HG03025 (cell line): Measurements from ENCODE around the gene TMEM175.
A peak's percentile ranks its signal among the peaks of the same experiment; 100 is the strongest.
"Not testable (repeated sequence)": the region's sequence is repeated elsewhere in the genome, so short reads cannot be mapped to it uniquely, and the experiment has no call there.

ENCODE experiments used
- ATAC-seq: cut with Tn5 transposase; IDR thresholded peaks from one replicate; pipeline ENCODE4 v1.9.1; 2021; ENCODE audit warnings: mild to moderate bottlenecking, moderate library complexity; ENCODE audit not compliant: unreplicated experiment, low FRiP score

TMEM175 gene

DNA sequence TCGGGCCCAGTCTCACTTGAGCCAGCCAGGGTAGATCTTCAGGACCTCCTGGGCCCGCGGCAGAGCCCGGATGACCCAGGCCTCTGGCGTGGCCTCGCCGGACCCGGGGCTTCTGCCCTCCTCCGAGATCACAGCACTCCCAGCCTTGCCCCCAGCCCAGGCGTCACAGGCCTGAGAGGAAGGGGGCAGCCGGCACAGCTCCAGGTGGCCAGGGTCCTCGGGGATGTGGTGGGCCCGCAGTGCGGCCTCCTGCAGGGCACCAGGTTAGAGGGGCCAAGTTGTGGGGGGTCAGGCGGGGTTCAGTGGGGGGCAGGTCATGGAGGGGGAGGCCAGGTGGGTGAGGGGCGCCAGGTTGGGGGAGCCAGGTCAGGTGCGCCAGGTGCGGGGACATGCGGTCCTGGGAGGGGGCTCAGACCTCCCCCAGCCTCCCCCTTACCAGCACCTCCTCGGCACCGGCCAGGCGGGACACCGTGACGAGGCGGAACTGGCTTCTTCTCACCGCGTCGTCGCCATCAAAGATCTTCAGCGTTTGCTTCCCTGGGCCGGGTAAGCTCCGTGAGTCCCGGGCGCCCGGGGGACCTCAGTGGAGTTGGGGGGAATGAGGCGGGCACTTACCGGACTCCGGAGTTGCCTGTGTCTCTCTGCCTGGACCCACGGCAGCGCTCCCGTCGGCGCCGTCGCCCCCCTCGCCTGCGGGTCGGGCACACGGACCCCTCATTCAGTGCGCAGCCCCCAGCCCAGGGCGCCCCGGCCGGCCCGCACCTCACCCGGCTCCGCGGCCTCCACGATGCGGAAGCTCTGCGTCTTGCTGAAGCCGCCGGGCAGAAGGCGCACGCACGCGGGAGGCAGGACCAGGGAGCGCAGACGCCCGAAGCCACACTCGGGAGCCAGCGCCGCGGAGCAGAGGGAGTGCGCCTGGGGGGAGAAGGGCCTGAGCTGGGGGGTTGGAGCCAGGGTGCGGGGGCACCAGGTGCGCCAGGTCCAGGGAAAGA lies 35.1 kb downstream of the TMEM175 start:
- no peak for ATAC-seq

DNA sequence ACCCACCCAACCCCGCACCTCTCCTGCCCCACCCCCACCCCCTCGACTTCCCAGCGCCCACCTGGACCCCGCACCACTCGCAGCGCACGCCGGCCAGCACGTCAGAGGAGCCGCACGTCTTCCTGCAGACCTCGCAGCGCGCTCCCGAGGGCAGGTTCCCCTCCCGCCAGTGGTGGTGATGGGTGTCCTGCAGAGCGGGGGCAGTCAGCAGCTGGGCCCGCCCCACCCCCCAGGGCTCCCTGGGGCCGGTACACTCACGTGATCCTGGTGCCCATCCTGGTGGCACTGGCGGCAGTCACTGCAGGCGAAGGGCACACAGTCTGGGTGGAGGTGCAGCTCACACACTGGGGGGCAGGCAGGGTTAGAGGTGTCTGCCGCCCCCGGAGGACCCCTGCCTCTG lies 36.0 kb downstream of the TMEM175 start:
- no peak for ATAC-seq

DNA sequence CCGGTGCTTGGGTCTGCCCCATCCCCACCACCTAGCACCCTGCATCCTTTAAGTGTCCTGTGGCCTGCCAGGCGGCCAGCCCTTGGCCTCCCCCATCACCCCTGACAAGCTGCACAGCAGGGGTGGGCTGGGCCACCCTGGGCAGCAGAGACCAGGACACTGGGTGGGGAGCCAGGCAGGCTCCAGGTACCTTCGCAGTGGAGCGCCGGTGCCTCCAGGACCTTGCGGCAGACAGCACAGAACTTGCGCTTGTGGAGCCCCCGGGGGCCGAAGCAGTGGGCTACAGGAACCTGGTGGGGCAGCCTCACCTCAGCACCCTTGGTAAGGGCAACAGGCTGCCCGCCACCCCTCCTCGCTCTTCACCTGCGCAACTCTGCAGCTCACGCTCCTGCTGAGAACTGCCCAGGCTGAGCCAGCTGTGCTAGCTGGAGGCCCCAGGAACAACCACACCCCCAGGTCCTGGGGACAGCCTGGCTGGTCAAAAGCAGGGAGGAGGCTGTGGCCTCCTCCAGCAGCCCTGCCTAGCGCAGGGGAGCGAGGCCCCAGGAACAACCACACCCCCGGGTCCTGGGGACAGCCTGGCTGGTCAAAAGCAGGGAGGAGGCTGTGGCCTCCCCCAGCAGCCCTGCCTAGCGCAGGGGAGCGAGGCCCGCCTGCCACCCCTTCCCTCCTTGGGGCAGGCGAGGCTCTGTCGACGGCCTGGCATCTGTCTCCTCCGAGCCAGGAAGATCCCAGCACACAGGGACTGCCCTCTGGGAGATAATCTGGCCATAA lies 36.5 kb downstream of the TMEM175 start:
- ATAC-seq = no peak

DNA sequence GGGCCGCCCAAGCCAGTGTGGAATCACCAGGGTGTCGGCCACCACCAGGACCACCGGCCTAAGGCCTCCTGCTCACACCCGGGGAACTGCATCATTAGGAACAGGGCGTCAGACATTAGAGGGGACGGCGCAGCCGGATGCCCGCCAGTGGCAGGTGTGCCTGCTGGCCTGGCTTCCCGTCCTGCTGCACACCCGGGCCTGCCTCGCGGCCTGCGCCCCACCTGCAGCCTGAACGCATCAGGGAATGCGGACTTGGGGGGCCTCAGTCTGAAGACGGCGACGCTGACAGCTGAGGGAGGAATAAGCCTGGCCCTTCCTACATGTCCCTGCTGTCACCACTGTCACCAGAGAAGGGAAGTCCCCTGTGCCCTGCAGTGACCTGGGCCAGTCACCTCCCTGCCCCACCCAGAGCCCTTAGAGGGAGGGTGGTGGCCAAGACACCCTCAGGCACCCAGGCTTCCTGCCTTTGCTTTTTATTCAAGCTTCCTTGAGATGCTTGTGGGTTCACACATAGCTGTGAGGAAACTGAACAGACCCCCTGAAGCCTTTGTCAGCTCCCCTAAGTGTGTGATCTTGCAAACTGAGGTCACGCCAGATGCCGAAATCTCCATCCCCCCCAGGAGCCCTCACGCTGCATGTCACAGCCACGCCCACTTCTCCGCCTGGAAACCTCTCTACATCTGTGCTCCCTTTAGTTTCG lies 37.9 kb downstream of the TMEM175 start:
- ATAC-seq = no peak

DNA sequence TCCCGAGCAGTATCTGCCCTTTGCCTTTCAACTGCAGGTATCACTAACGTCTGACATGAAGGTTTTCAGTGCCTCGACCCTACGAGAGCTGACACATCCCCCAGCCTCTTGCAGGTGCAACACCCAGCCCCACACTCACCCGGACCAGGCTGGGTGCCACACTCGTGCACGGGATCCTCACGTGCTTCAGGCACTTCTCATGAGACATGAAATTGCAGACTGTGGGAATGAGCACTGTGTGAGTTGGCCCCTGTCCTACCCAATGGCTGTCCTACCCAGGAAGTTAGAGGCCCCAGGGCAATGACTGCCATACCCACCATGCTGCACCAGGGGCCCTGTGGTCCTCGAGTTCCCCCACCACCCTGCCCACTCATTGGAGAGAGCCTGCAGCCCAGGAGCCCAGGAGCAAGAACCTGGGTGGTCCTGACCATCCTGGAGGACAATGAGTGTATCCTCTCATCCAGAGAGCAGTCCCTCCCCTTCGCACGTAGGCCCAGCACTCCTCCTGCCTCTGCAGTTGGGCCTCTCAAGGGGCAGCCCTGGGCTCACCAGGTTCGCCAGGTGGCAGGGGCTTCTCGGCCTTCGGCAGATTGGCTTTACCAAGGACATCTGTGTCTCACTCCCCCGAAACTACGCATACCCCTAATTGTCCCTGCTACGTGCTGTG lies 38.7 kb downstream of the TMEM175 start:
- no peak for ATAC-seq

DNA sequence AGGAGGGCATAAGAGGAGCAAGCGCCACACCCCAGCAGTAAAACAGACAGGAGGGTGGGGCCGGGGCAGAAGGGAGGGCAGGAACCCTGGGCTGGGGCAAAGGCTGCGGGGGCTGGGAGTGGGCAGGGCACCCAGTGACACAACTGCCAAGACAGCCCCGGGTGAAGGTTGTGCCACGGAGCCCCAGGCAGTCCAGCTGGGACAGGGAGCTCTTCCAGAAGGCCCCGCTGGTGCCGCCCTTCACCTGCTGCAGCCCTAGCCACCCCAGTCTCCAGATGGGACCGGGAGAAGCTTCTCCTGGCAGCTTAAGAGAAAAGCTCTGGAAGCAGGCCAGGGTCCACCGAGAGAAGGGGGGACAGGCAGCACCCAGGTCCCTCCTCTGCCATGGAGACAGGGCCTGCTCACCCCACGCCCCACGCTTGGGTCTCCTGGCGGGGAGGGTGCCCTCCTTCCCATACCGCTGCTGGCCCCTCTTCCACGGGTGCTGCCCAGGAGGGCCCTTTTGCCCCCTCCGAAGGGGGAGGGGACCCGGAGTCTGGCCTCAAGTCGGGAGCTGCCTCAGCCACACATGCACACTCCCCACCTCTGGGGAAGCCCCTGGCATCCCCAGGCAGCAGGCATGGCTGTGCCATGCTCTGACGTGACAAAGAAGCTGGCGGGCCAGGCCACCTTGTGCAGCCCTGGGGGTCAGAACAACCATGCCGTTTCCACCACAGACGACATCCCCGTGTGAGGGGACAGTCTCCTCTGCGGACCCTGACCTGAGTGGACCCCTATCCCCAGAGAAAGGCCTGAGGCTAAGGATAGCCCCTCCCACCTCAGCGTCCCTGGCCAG lies 39.6 kb downstream of the TMEM175 start:
- ATAC-seq = no peak

DNA sequence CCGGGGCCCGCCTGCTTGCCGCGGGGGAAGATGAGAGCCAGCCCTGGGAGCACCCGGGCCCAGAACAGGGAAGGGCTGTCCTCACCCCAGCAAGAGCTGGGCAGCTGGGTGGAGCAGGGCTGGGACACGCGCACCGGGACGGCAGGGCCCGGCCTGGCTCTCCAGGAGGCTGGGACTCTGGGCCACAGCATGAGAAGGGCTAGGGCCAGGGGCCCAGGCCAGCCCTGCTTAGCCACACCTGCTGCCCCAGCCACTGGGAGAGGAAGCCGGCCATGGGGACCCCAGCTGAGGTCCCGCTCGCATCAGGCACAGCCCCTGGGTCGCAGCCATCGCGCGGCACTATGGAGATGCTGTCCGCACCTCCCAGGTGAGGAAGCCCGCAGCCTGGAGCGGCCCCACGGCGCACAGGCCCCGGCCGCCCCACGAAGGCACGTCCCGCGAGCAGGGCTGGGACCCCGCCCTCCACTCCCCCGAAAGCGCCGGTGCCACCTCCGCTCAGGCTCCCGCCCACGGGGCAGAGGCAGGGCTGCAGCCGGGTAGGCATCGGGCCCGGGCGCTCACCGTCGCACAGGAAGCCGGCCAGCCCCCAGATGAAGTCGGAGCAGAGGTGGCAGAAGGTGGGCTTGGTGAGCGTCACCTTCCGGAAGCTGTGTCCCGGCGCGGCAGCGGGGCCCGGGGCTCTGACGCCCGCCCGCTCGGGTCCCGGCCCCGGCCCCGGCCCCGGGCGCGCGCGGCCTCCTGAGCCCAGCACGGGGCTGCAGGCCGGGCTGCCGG lies 40.6 kb downstream of the TMEM175 start:
- peak; percentile 43 for ATAC-seq

DNA sequence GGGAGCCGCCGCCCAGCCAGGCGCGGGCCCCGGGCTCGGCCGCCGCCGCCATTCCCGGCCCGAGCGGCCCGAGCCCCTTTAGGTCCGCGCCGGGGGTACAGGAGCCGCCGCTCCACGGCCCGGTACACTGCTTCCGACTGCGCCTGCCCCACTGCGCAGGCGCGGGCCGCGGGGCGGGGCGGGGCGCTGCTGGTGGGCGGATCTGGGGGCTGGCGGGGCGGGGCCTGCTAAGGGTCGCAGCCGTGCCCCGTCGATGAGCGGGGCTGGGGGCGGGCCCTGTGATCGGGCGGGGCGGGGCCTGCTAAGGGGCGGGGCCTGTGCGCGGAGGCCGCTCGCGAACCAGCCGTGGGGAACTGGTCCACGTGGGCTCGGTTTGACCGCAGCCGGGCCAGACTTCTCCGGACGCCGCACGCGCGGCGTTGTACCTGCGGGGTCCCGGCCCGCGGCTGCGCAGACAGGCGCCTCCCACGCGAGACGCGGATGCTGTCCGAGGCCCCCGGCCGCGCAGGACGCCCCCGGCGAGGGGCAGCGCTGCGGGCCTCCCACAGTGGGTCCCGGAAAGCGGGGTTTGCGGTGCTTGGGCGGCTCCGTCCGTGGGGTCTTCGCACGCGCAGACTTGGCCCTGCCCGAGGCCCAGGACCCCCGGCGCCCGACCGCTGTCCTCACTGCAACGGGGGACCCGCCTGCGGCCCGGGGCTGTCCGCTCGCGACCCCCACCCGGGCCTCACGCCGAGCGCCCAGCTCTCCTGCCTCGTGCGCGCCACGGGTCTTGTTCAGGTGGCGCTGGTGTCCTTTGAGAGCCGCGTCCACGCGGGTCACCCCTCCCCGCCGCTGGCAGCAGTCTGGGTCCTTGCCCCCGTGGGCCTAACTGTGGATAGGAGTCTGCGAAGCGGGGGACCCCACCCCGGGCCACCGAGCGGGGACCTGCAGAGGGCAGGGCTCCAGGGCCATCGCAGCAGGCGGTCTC lies 41.5 kb downstream of the TMEM175 start, which contains the start of gene DGKQ:
DGKQ (minus strand) TSS at position 139 of the 967 bp plus-strand sequence; CDS start at position 52, 87 bp downstream.
- peak; percentile 56 for ATAC-seq

DNA sequence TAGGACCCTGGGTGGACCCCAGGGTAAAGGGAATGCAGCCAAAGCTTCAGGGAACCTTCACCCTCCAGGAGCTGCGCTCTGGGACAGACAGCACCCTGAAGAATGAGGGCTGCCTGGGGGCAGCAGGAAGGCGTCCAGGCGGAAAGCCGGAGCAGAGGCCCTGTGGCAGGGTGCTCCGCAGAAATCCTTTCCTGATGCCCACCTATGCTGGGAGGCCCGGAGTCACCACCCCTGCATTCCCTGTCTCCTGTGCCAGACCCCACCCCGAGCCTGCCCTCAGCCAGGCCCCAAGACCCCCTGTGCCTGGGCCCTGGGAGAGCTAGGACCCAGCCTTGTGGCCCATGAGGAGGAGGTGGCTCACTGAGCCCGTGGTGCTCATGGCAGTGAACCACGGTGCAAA lies 42.4 kb downstream of the TMEM175 start:
- no peak for ATAC-seq

DNA sequence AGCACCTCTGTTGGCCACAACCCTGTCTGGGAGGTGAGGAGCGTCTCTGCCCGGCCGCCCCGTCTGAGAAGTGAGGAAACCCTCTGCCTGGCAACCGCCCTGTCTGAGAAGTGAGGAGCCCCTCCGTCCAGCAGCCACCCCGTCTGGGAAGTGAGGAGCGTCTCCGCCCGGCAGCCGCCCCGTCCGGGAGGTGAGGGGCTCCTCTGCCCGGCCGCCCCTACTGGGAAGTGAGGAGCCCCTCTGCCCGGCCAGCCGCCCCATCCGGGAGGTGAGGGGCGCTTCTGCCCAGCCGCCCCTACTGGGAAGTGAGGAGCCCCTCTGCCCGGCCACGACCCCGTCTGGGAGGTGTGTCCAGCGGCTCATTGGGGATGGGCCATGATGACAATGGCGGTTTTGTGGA lies 43.8 kb downstream of the TMEM175 start:
- ATAC-seq = not testable (repeated sequence)

DNA sequence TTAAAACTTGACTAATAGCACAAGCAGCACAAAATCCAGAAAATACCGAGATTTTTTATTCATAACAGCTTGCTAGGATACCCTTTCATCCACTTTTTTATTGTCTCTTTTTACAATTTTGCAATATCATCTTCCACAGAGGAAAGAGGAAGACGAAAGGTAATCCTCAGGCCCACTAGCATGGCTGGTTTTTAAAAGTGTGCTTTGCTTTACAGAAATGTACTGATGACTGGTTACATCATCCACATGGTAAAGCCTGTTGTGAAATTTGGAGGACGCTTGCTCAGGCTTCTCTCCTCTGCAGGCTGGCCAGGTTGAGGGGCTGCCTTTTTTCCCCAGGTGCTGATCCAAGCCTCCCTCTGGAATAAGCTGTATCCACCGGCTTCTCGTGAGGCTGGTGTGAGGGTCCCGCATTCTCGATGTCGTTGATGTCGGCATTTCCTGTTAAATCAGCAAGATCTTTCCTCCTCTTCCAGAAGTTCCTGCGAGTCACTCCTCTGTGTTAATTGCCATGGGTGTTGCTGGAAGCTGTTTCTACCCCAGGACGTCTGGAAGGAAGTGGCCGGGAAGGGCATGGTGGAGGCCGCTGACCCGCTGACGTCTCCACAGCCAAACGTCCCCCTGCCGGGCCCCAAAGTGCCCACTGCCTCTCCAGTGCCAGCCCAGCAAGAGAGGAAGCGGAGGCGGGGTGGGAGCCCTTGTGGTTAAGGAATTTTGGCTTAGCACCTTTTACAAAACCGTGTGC lies 46.9 kb downstream of the TMEM175 start:
- ATAC-seq = no peak

DNA sequence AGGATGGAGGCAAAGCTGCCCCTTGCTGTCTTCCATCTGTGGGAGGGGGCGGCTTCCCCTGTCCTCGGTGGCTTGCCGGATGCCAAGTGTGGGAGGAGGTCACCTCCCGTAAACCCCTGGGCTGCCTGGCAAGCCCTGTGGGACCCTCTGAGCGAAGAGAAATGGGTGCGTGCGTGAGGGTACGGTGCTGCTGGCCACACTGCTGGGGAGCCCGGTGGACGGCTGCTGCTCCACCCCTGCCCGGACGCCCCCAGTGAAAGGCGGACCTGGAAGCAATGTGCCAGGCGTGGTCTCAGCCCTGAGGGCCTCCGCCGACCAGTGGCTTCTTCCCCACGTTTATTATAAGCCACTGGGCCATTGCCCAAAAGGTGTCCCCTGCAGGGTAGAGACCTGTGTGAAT lies 50.0 kb downstream of the TMEM175 start:
- no peak for ATAC-seq

DNA sequence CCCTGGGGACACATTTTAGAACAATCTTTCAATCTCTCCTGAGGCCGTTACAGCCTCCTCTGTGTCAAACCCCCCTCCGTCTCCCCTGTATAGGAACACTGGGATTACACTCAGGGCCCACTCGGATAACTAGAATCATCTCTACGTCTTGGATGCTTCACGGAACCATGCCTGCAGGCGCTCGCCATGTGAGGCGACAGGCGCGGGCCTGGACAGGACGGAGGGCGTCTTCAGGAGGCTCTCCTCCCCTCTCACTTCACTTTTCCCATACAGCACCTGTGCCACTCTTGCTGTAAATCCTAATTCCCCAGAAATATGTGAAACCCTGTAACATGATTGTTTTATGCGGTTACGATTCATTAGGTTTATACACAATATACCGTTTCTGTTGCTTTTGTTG lies 50.6 kb downstream of the TMEM175 start:
- no peak for ATAC-seq

DNA sequence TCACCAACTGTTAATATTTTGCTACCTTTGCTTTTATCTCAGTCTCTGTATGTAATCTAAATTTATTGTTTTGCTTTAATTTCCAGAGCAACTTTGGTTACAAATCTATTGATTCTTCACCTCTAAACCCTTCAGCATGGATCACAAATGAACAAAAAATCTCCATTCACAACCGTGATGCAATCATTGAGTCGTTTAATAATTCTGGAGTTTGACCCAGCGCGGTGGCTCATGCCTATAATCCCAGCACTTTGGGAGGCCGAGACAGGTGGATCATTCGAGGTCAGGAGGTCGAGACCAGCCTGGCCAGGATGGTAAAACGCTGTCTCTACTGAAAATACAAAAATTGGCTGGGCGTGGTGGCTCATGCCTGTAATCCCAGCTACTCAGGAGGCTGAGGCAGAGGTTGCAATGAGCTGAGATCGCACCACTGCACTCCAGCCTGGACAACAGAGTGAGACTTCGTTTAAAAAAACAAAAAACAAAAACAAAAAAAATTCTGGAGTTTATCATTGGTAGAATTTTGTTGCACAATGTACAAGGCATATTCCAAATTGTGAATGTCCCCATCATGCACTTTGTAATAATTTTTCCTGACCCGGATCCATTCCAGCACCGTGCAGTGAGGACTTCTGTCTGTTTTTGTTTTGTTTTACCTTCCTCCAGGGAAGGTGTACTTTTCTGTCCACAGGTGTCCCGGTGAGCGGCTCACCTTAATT lies 52.2 kb downstream of the TMEM175 start:
- ATAC-seq = no peak

DNA sequence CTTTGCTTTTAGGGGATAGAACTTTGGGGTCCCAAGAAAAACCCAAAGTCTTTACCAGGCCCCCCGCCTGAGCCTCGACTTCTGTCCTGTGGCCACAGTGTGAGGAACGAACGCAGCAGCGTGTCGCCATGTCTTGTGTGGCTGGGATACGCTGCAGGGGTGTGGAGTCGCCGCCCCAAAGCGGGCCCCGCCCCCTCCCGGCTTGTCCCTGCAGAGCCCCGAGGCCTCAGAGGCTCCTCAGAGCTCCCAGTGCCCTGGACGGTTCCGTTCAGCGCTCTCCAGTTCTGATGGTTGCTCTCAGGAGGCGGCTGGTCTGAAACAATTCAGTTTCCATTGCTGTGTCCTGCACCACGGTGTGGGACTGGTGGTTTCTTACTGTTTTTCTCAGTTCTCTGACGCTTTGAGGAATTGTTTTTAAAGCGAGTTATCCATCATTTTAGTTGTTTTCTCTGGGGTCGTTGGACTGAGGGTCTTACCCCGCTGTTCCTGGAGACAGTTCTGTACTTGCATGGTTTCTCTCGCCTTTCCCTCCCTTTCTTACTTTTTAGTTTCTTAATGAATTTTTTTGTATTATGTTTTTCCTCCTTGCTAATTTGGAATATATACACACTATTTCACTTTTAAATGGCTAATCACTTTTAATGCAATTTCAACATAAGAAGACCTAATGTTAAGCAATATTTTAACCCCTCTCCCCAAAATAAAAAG lies 53.0 kb downstream of the TMEM175 start:
- ATAC-seq = no peak
